Keratinocyte (primary cell): ENCODE measurements around the gene COQ4. TPM values are rescaled to one million over a fixed set of nuclear protein-coding genes. Genes with fewer than 3 reads are reported as not detected.

Source experiments
- DNase-seq: peaks from one replicate; pipeline ENCODE4 v3.0.0-alpha.2; 2011; ENCODE audit warnings: low read depth, missing footprints, low spot score
- FAIRE-seq: peaks from 2 replicates; lab custom pipeline; 2011; peaks lifted over from hg19 to GRCh38; lab: Jason Lieb, UNC
- H2AFZ ChIP-seq: 2 replicates; pipeline ENCODE4 v1.6.0; 2012; ENCODE audit warnings: low read length, control low read depth, inconsistent platforms; ENCODE audit not compliant: control insufficient read depth
- H3K27ac ChIP-seq: 2 replicates; pipeline ENCODE4 v1.5.1; 2011; ENCODE audit warnings: low read length; ENCODE audit not compliant: control insufficient read depth, insufficient read depth
- H3K27me3 ChIP-seq: 3 replicates; pipeline ENCODE4 v1.6.0; 2011; ENCODE audit warnings: low read length; ENCODE audit not compliant: control insufficient read depth, insufficient read depth; ENCODE audit errors: extremely low read depth
- H3K36me3 ChIP-seq, 2 experiments: 2 replicates in 1 of 2; 3 replicates in 1 of 2; pipeline ENCODE4 v1.5.1; 2011; ENCODE audit warnings: low read length in 2 of 2, mild to moderate bottlenecking in 1 of 2; ENCODE audit not compliant: control insufficient read depth in 2 of 2, insufficient read depth in 2 of 2; ENCODE audit errors: extremely low read depth in 1 of 2
- H3K4me1 ChIP-seq: 3 replicates; pipeline ENCODE4 v1.5.1; 2011; ENCODE audit warnings: low read length; ENCODE audit not compliant: control insufficient read depth, insufficient read depth; ENCODE audit errors: extremely low read depth
- H3K4me2 ChIP-seq: 3 replicates; pipeline ENCODE4 v1.6.0; 2011; ENCODE audit warnings: low read depth, low read length; ENCODE audit not compliant: control insufficient read depth, insufficient read depth; ENCODE audit errors: extremely low read depth
- H3K4me3 ChIP-seq, 3 experiments: fragments of 200-600 bp in 1 of 3; sonication (generic) in 1 of 3; 2 replicates in 2 of 3; 3 replicates in 1 of 3; pipeline ENCODE4 v1.5.1; 2011 to 2016; ENCODE audit warnings: low read length in 3 of 3, mild to moderate bottlenecking in 3 of 3, control low read depth in 2 of 3, inconsistent platforms in 1 of 3, low read depth in 1 of 3, mixed read lengths in 1 of 3, mixed run types in 1 of 3, moderate library complexity in 1 of 3; ENCODE audit not compliant: control insufficient read depth in 2 of 3, insufficient read depth in 2 of 3; ENCODE audit errors: extremely low read depth in 1 of 3
- H3K79me2 ChIP-seq: 2 replicates; pipeline ENCODE4 v1.6.0; 2012; ENCODE audit warnings: low read length; ENCODE audit not compliant: control insufficient read depth, insufficient read depth
- H3K9ac ChIP-seq: 3 replicates; pipeline ENCODE4 v1.6.0; 2011; ENCODE audit warnings: low read length; ENCODE audit not compliant: control insufficient read depth, insufficient read depth; ENCODE audit errors: extremely low read depth
- H3K9me1 ChIP-seq: 3 replicates; pipeline ENCODE4 v1.6.0; 2011; ENCODE audit warnings: low read length; ENCODE audit not compliant: control insufficient read depth, insufficient read depth; ENCODE audit errors: extremely low read depth
- H3K9me3 ChIP-seq: 2 replicates; pipeline ENCODE4 v1.5.1; 2012; ENCODE audit warnings: low read depth, low read length; ENCODE audit not compliant: control insufficient read depth
- H4K20me1 ChIP-seq: 3 replicates; pipeline ENCODE4 v1.6.0; 2011; ENCODE audit warnings: low read length; ENCODE audit not compliant: control insufficient read depth, insufficient read depth; ENCODE audit errors: extremely low read depth
- CTCF ChIP-seq, 3 experiments: IDR thresholded peaks in 1 of 3; conservative IDR thresholded peaks in 1 of 3; optimal IDR thresholded peaks in 1 of 3; 2 replicates in 2 of 3; 3 replicates in 1 of 3; pipeline versions ENCODE3 to v1.5.1; 2011; ENCODE audit warnings: low read length in 3 of 3, mild to moderate bottlenecking in 3 of 3, moderate library complexity in 2 of 3, control low read depth in 1 of 3, inconsistent platforms in 1 of 3; ENCODE audit not compliant: insufficient read depth in 2 of 3; ENCODE audit errors: extremely low read depth in 1 of 3
- EZH2 ChIP-seq: IDR thresholded peaks from one replicate; pipeline ENCODE4 v1.6.1; 2012; ENCODE audit warnings: inconsistent platforms, mild to moderate bottlenecking, low read length, moderate library complexity
- dilution Hi-C: fragments of 300-500 bp; cut with MboI; formaldehyde crosslinking; loops from one replicate; pipeline ENCODE4 v1.7.0; 2020; ENCODE audit warnings: low sequenced_read_pairs; ENCODE audit not compliant: extremely low pct_ligation_motif_present
- polyA plus RNA-seq, 5 experiments: library from polyadenylated mRNA; depleted of rRNA in 3 of 5; stranded (reverse) in 3 of 5; stranded (forward) in 1 of 5; unstranded in 1 of 5; fragments of >200 nt; gene quantifications; 1 replicate in 1 of 5; 2 replicates in 3 of 5; 3 replicates in 1 of 5; pipeline versions ENCODE4 v1.2.1 to v1.2.3, GENCODE V29; 2011 to 2012; ENCODE audit warnings: missing spikeins in 2 of 5, low read depth in 1 of 5, low replicate concordance in 1 of 5

COQ4 gene
- polyA plus RNA-seq, 1 donor (not counting 4 experiments of a cell fraction or from before 2014, with no cell fraction given): 32.6 TPM

- FAIRE-seq (no peak), DNase-seq (no peak)
- H3K9me3 ChIP-seq: no peaks in the 10 kb centered on the region
- H3K4me1 ChIP-seq: peaks cover 13% of the 10 kb centered on the region
- no peaks in the 10 kb centered on the region for H4K20me1 ChIP-seq
- peaks cover 4% of the 10 kb centered on the region in 2 experiments for H3K36me3 ChIP-seq
- peak overlapping the region; percentile 71 to 91 (median 76) for H3K4me3 ChIP-seq
- peak overlapping the region; percentile 92 for H3K4me2 ChIP-seq
- no peaks in the 10 kb centered on the region for H3K27me3 ChIP-seq
- H2AFZ ChIP-seq: no peak overlapping the region
- H3K79me2 ChIP-seq: peaks cover 52% of the 10 kb centered on the region
- peak overlapping the region; percentile 63 for H3K27ac ChIP-seq
- TF ChIP-seq EZH2: no peak
- no peak for TF ChIP-seq CTCF (optimal IDR thresholded peaks at IDR 0.05 in 1 of 3, IDR thresholded peaks at IDR 0.05 in 1 of 3, conservative IDR thresholded peaks at IDR 0.05 in 1 of 3; ENCODE audit: extremely low read depth in 1 of 3, insufficient read depth in 2 of 3, low read length in 3 of 3)
- dilution Hi-C loops: no loop called here
- peak overlapping the region; percentile 91 for H3K9ac ChIP-seq
- peaks cover 2% of the 10 kb centered on the region for H3K9me1 ChIP-seq
Observed at GRCh38 chr9:128372188-128372641, 49.6 kb downstream of the COQ4 start.

GRCh38 chr9:128372784-128373183 lies 50.1 kb downstream of the COQ4 start:
- Histone ChIP-seq H3K4me3 (peak overlapping the region in 2 of 3 experiments; percentile 76 to 91), H3K79me2 (peaks cover 55% of the 10 kb centered on the region), H3K27ac (peak overlapping the region; percentile 63), H3K27me3 (no peaks in the 10 kb centered on the region), H3K9me1 (peaks cover 2% of the 10 kb centered on the region), H3K4me2 (peak overlapping the region; percentile 92), H4K20me1 (no peaks in the 10 kb centered on the region), H3K4me1 (peaks cover 13% of the 10 kb centered on the region), H2AFZ (no peak overlapping the region), H3K9ac (peak overlapping the region; percentile 91), H3K36me3 (peaks cover 4 to 6% of the 10 kb centered on the region in 2 experiments), H3K9me3 (no peaks in the 10 kb centered on the region)
- FAIRE-seq (no peak), DNase-seq (no peak)
- dilution Hi-C loops: no loop called here
- TF ChIP-seq EZH2 (no peak), CTCF (optimal IDR thresholded peaks at IDR 0.05 in 1 of 3, IDR thresholded peaks at IDR 0.05 in 1 of 3, conservative IDR thresholded peaks at IDR 0.05 in 1 of 3; ENCODE audit: extremely low read depth in 1 of 3, insufficient read depth in 2 of 3, low read length in 3 of 3) (no peak)
